Stimulated activated CD8-positive, alpha-beta memory T cell treated with anti-CD3 and anti-CD28 coated beads, Interleukin-15, amount 100 ng/mL, for 48 hours (primary cell): ENCODE measurements around the gene RBBP9.
"Not testable (repeated sequence)": the region's sequence is repeated elsewhere in the genome, so short reads cannot be mapped to it uniquely, and the experiment has no call there.

Source experiments
- DNase-seq, 2 donors: peaks; one replicate each; pipeline ENCODE4 v3.0.0-alpha.2; 2020; ENCODE audit warnings: low read depth in 2 of 2

RBBP9 gene

DNA sequence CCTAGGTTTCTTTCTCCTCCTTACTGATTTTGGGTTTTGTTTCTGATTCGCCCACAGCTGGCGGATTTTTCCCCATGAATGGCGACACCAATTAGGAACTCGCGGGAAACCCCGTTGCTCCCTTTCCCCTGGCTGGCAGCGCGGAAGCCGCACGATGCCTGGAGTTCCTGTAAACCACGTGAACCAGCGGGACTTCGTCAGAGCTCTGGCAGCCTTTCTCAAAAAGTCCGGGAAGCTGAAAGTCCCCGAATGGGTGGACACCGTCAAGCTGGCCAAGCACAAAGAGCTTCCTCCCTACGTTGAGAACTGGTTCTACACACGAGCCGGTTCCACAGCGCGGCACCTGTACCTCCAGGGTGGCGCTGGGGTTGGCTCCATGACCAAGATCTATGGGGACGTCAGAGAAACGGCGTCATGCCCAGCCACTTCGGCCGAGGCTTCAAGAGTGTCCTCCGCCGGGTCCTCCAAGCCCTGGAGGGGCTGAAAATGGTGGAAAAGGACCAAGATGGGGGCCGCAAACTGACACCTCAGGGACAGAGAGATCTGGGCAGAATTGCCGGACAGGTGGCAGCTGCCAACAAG is 7.5 kb upstream of the RBBP9 start:
- no peak for DNase-seq

GRCh38 chr20:18501672-18502071 is 4.6 kb upstream of the RBBP9 start:
- not testable (repeated sequence) for DNase-seq

- no peak for DNase-seq
Measured at GRCh38 chr20:18497603-18498002, 578 bp upstream of the RBBP9 start.

GRCh38 chr20:18496042-18496441 is 983 bp downstream of the RBBP9 start:
- DNase-seq = no peak

- no peak for DNase-seq
Measured at GRCh38 chr20:18488301-18488700, 8.7 kb downstream of the RBBP9 start.

DNA sequence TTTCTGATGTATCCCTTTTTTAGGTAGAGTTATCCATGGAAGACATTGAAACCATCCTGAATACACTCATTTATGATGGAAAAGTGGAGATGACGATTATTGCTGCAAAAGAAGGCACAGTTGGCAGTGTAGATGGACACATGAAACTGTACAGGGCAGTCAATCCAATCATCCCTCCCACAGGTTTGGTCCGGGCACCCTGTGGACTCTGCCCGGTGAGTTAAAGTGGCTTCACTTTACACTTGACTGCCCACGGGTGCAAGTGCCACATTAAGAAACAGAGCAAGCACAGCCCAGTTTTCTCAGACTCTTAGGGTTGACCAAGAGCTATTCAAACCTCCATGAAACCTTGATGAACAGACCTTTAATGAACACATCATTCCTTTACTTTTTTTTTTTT is 15.4 kb downstream of the RBBP9 start:
- DNase-seq = no peak

DNA sequence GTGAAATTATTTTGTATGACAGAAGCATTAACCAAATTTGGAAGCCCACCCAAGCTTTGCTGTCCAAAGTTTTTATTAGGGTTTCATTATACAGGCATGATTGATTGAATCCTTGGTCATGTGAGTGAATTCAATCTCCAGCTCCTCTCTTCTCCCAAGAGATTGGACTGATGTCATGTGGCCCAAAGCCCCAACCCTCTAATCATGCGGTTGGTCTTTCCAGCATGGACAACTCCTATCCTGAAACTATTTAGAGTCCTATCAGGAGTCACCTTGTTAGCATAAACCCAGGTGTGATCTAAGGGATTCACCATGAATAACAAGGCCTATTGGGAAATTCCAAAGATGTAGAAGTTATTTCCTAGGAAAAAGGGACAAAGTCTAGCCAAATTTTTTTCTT is 19.2 kb downstream of the RBBP9 start:
- no peak for DNase-seq

DNA sequence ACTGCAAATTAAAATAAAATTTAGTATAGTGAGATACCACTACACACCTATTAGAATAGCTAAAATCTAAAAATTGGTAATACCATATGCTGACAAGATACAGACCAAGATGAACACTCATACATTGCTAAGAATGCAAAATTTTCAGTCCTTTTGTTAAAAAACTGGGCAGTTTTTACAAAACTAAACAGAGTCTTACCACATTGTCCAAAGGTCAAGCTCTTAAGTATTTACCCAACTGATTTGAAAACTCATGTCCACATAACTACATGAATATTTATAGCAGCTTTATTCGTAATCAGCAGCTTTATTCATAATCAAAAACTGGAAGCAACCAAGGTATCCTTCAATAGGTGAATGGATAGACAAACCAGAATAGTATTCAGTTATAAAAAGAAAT is 19.8 kb downstream of the RBBP9 start:
- no peak for DNase-seq

- DNase-seq = peak; percentile 90 to 91
Measured at GRCh38 chr20:18466894-18467730, 29.9 kb downstream of the RBBP9 start, which contains the start of the genes DZANK1 and POLR3F. DZANK1 (minus strand) TSS chr20:18467030; CDS start chr20:18465358, 1,672 bp downstream. POLR3F (plus strand) TSS chr20:18467390; CDS start chr20:18467507, 117 bp downstream.

- no peak for DNase-seq
Measured at GRCh38 chr20:18466574-18466893, 30.5 kb downstream of the RBBP9 start.

DNA sequence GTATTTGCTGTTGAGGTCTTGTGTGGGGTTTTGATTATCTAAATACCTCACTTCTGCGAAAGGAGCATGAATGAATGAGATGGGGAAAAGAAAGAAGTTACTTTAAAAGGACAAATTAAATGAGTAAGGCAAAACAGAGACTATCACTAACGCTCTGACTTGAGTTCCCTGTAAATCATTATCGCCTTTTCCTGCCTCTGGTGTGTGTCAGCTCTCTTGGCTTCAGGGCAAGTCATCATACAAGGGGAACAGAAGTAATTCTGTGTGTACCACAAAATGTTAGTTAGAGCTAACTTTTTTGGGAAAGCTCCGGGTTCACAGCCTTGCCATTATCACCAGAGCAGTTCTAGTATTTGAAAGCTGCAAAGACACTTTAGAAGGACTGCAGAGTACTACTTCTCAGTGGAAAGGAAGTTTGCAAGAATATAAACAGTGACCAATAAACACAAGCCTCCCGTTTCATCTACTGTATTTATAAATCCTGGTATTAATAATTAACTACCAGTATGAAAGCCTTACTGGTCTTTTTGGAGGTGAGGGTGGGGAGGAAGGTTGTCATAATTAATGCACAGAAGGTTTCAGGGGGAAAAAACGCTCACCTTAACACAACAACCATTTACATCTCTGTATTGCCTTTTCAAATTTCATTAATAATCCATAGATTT is 31.4 kb downstream of the RBBP9 start:
- DNase-seq = no peak

GRCh38 chr20:18456600-18456999 is 40.4 kb downstream of the RBBP9 start:
- no peak for DNase-seq

- DNase-seq = no peak
Measured at GRCh38 chr20:18443886-18444285, 53.1 kb downstream of the RBBP9 start.

DNA sequence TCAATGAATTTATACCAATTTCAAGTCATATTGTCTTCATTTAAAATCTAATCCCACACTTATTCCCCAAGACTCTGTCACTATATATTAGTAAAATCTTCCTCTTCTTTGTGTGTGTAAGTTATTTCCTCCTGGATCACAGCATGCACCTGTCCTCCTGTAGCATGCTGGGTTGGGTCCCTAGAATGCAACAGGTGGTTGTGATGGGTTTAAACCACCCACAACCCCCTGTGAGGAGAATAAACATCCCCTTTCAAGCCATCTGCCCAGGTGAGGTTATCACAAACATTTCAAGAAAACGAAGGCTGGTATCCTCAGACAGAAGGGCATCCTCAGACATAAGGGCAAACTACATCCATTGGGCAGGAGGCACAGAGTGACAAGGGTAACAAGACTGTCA is 56.6 kb downstream of the RBBP9 start:
- DNase-seq = no peak

- DNase-seq = no peak
Measured at GRCh38 chr20:18436847-18437246, 60.2 kb downstream of the RBBP9 start.
